HG02943 (cell line): ENCODE measurements around the gene TOMM40.
"Not testable (repeated sequence)": the region's sequence is repeated elsewhere in the genome, so short reads cannot be mapped to it uniquely, and the experiment has no call there.

Experiments
- ATAC-seq: cut with Tn5 transposase; IDR thresholded peaks from one replicate; pipeline ENCODE4 v1.9.1; 2021; ENCODE audit warnings: mild to moderate bottlenecking, low read depth, moderate library complexity; ENCODE audit not compliant: unreplicated experiment

The TOMM40 gene

GRCh38 chr19:44924243-44924725, 33.2 kb downstream of the TOMM40 start:
- no peak for ATAC-seq

- no peak for ATAC-seq
Observed at GRCh38 chr19:44925114-44925891, 34.2 kb downstream of the TOMM40 start.

GRCh38 chr19:44926245-44927077, 35.4 kb downstream of the TOMM40 start:
- not testable (repeated sequence) for ATAC-seq

- ATAC-seq = no peak
Observed at GRCh38 chr19:44927746-44928145, 36.7 kb downstream of the TOMM40 start.

- no peak for ATAC-seq
Observed at GRCh38 chr19:44930088-44930487, 39.0 kb downstream of the TOMM40 start.

DNA sequence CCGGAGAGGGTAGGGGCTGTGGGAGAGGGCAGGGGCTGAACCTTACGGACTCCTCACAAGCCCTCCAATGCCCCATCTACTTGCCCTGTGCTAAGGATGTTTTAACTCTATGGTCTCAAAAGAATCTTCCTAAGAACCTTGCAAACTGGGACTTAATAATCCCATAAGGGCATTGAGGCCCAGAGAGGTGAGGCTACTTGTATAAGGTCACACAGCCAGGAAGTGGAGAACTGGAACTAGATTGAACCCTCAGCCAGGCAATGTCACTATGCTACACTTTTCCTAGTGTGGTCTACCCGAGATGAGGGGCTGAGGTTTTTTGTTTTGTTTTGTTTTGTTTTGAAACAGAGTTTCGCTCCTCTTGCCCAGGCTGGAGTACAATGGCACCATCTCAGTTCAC, 40.5 kb downstream of the TOMM40 start:
- ATAC-seq = no peak

DNA sequence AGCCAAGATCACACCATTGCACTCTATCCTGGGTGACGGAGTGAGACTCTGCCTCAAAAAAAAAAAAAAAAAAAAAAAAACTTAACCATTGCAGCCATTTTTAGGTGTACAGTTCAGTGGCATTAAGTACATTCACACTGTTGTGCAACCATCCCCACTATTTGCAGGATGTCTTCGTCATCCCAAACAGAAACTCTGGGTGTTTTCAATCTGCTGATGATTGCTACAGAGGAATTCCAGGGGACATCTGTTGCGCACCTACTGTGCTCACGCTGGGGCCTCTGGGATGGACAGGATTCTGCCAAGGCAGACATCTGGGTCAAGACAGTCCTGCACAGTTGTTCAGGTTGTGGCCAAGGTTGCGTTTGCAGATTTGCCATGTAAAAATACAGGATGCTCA, 48.6 kb downstream of the TOMM40 start:
- ATAC-seq = no peak

- no peak for ATAC-seq
Observed at GRCh38 chr19:44942067-44942571, 51.1 kb downstream of the TOMM40 start, which contains the start of gene APOC4. TSS of gene APOC4 (plus strand) at chr19:44942237. CDS start at chr19:44942278, 41 bp downstream.

DNA sequence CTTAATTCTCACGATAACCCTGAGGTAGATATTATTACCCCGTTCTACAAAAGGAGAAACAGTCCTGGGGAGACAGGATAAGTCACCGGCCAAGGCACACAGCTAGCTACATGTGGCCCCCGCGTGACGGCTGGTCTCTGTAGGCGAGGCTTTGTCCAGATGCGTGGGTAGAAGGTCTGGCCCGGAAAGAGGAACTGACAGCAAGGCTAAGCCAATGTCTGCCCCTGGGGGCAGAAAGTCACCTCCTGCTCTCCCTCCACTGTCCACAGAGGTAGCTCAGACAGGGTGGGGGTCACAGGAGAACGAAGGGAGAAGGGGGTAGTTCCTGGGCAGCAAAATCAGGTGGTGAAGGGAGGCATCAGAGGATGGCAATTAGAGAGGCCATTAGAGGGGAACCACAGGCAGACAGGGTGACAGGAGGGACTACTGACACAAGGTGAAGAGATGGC, 52.8 kb downstream of the TOMM40 start:
- ATAC-seq = no peak

DNA sequence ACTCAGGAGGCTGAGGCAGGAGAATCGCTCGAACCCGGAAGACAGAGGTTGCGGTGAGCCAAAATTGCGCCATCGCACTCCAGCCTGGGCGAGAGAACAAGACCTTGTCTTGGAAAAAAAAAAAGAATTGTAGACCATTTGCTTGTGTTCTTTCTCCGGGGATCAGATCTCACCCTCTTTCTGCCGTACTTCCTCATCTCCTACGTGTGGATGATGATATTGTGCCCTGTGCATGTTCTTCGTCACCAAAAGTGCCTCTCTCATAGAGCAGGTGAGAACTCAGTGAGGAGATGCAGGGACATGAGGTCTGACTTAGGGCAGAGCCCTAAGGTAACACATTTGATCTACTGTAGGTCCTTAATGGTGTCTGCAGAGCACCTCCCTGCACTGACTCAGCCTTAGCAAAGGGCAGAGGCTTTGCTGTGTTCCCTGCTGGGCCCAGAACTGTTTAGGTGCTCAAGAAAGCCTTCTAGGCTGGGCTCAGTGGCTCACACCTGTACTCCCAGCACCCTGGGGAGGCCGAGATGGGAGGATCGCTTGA, 56.1 kb downstream of the TOMM40 start:
- no peak for ATAC-seq

GRCh38 chr19:44948237-44948636, 57.2 kb downstream of the TOMM40 start:
- no peak for ATAC-seq

DNA sequence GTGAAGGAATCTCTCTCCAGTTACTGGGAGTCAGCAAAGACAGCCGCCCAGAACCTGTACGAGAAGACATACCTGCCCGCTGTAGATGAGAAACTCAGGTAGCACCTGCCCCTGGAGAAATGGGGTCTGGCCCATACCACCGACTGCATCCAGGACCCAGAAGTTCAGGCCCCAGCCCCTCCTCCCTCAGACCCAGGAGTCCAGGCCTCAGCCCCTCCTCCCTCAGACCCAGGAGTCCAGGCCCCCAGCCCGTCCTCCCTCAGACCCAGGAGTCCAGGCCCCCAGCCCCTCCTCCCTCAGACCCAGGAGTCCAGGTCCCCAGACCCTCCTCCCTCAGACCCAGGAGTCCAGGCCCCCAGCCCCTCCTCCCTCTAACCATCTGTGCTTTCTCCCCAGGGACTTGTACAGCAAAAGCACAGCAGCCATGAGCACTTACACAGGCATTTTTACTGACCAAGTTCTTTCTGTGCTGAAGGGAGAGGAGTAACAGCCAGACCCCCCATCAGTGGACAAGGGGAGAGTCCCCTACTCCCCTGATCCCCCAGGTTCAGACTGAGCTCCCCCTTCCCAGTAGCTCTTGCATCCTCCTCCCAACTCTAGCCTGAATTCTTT, 57.8 kb downstream of the TOMM40 start:
- no peak for ATAC-seq

DNA sequence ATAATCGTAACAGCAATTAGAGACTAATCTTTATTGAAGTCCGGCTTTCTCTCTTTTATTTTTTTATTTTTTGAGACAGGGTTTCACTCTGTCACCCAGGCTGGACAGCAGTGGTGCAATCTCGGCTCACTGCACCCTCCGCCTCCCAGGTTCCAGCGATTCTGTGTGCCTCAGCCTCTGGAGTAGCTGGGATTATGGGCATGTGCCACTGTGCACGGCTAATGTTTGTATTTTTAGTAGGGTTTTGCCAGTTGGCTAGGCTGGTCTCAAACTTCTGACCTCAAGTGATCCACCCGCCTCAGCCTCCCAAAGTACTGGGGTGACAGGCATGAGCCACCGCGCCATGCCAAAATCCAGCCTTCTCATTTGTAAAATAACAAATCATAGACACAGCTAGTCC, 58.5 kb downstream of the TOMM40 start:
- ATAC-seq = no peak

- ATAC-seq = no peak
Observed at GRCh38 chr19:44951179-44952159, 60.4 kb downstream of the TOMM40 start.
